H1 (cell line): ENCODE results near the gene IL17REL. TPM values are rescaled to one million over a fixed set of nuclear protein-coding genes. Genes with fewer than 3 reads are reported as not detected.

Experiments
- BRCA1 ChIP-seq: IDR thresholded peaks from 2 replicates; pipeline ENCODE4 v1.6.1; 2012; ENCODE audit warnings: low read depth, low read length, improper control_type of control experiment
- CBX5 ChIP-seq: fragments of 300-800, 300-1000 bp; sonication (generic); IDR thresholded peaks from 2 replicates; pipeline ENCODE4 v1.7.1; 2016; ENCODE audit warnings: antibody characterized with exemption, low read length, low read depth
- CHD2 ChIP-seq: IDR thresholded peaks from 2 replicates; pipeline ENCODE4 v1.6.1; 2012; ENCODE audit warnings: low read length, improper control_type of control experiment
- JUND ChIP-seq: IDR thresholded peaks from 2 replicates; pipeline ENCODE4 v1.6.1; 2011; ENCODE audit warnings: mild to moderate bottlenecking, improper control_type of control experiment, low read length
- POLR2A ChIP-seq, 2 experiments: IDR thresholded peaks; 1 replicate in 1 of 2; 2 replicates in 1 of 2; pipeline ENCODE4 v1.6.1; 2011; ENCODE audit warnings: low read depth in 2 of 2, low read length in 2 of 2, mild to moderate bottlenecking in 2 of 2; ENCODE audit errors: control extremely low read depth in 1 of 2
- polyA plus RNA-seq, 7 experiments: library from polyadenylated mRNA; depleted of rRNA in 3 of 7; stranded (reverse) in 5 of 7; unstranded in 2 of 7; fragments of >200 nt in 5 of 7; fragments of 200-250 nt in 2 of 7; gene quantifications; 1 replicate in 5 of 7; 2 replicates in 1 of 7; 4 replicates in 1 of 7; pipeline versions ENCODE4 v1.2.1 to v1.2.3, GENCODE V29; 2011 to 2013; ENCODE audit warnings: missing spikeins in 2 of 7, mixed read lengths in 2 of 7
- total RNA-seq: library from RNA; stranded (reverse); fragmentation: NEBNext Ultra II Directional; extraction: Animal tissue kit (Norgen Biotek cat#: 25700); gene quantifications from 2 replicates; pipeline ENCODE4 v1.2.1, GENCODE V29; 2021
- TF ChIP-seq, protein P1 (sequence below): fragments of 300-600 bp; sonication (generic); IDR thresholded peaks from 2 replicates; pipeline ENCODE4 v1.7.1; 2012; ENCODE audit warnings: low read length, moderate library complexity, mild to moderate bottlenecking, inconsistent platforms; ENCODE audit not compliant: insufficient replicate concordance
- TF ChIP-seq, protein P2 (sequence below), 3 experiments: IDR thresholded peaks; 1 replicate in 2 of 3; 2 replicates in 1 of 3; pipeline versions ENCODE4 v1.5.1 to v1.6.1; 2011; ENCODE audit warnings: low read length in 3 of 3, mild to moderate bottlenecking in 3 of 3, inconsistent platforms in 2 of 3, low read depth in 1 of 3, moderate library complexity in 1 of 3; ENCODE audit not compliant: insufficient read depth in 1 of 3; ENCODE audit errors: control extremely low read depth in 1 of 3

IL17REL gene
- total and polyA plus RNA-seq, 2 of the 8 experiments (the other 6 are each of a cell fraction or from before 2014, with no cell fraction given), result 0.15 to 0.20 TPM

DNA sequence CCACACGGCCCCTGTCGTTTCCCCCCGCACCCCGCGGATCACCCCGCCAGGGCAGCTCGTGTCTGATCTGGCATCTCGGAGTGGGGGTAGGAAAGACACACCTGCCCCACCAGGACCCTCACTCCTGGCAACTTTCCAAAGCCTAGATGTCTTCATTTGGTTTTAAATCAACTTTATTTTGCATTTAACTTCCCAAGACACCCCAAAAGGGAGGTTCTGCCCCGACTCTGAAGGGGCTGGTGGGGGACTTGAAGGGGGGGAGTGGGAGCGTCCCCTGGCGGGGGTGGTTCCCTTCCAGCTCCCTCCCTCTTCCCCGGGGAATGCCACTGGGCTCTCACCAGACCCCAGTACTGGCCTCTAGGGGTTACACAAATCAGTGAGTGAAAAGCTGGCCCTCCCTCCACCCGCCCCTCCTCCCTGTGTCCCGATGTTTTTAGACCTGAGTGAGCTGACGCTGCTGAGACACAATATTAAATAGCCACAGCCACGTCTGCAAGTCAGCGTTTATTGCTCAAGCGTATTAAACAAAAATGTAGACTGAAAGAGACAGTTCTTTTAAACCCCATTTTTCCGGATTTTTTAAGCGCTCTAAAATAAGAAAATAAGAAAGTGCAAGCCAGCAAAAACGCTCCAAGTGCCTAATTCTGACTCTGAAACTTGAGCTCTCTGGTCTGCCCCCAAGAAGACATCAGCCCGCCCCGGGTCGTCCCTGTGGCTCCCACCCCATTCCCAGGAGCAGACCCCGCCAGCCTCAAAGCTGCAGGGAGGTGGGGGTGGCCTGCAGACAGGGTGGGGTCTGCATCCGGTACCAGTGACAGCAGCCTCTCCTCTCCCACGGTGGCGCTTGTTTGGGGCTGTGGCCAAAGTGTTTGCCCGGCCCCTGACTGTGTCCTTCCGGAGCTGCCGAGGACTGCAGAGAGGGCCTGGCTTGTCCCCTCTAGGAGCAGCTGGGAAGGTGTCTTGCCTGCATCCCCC is 46.6 kb upstream of the IL17REL start (continued):
- TF ChIP-seq, protein P1, sequence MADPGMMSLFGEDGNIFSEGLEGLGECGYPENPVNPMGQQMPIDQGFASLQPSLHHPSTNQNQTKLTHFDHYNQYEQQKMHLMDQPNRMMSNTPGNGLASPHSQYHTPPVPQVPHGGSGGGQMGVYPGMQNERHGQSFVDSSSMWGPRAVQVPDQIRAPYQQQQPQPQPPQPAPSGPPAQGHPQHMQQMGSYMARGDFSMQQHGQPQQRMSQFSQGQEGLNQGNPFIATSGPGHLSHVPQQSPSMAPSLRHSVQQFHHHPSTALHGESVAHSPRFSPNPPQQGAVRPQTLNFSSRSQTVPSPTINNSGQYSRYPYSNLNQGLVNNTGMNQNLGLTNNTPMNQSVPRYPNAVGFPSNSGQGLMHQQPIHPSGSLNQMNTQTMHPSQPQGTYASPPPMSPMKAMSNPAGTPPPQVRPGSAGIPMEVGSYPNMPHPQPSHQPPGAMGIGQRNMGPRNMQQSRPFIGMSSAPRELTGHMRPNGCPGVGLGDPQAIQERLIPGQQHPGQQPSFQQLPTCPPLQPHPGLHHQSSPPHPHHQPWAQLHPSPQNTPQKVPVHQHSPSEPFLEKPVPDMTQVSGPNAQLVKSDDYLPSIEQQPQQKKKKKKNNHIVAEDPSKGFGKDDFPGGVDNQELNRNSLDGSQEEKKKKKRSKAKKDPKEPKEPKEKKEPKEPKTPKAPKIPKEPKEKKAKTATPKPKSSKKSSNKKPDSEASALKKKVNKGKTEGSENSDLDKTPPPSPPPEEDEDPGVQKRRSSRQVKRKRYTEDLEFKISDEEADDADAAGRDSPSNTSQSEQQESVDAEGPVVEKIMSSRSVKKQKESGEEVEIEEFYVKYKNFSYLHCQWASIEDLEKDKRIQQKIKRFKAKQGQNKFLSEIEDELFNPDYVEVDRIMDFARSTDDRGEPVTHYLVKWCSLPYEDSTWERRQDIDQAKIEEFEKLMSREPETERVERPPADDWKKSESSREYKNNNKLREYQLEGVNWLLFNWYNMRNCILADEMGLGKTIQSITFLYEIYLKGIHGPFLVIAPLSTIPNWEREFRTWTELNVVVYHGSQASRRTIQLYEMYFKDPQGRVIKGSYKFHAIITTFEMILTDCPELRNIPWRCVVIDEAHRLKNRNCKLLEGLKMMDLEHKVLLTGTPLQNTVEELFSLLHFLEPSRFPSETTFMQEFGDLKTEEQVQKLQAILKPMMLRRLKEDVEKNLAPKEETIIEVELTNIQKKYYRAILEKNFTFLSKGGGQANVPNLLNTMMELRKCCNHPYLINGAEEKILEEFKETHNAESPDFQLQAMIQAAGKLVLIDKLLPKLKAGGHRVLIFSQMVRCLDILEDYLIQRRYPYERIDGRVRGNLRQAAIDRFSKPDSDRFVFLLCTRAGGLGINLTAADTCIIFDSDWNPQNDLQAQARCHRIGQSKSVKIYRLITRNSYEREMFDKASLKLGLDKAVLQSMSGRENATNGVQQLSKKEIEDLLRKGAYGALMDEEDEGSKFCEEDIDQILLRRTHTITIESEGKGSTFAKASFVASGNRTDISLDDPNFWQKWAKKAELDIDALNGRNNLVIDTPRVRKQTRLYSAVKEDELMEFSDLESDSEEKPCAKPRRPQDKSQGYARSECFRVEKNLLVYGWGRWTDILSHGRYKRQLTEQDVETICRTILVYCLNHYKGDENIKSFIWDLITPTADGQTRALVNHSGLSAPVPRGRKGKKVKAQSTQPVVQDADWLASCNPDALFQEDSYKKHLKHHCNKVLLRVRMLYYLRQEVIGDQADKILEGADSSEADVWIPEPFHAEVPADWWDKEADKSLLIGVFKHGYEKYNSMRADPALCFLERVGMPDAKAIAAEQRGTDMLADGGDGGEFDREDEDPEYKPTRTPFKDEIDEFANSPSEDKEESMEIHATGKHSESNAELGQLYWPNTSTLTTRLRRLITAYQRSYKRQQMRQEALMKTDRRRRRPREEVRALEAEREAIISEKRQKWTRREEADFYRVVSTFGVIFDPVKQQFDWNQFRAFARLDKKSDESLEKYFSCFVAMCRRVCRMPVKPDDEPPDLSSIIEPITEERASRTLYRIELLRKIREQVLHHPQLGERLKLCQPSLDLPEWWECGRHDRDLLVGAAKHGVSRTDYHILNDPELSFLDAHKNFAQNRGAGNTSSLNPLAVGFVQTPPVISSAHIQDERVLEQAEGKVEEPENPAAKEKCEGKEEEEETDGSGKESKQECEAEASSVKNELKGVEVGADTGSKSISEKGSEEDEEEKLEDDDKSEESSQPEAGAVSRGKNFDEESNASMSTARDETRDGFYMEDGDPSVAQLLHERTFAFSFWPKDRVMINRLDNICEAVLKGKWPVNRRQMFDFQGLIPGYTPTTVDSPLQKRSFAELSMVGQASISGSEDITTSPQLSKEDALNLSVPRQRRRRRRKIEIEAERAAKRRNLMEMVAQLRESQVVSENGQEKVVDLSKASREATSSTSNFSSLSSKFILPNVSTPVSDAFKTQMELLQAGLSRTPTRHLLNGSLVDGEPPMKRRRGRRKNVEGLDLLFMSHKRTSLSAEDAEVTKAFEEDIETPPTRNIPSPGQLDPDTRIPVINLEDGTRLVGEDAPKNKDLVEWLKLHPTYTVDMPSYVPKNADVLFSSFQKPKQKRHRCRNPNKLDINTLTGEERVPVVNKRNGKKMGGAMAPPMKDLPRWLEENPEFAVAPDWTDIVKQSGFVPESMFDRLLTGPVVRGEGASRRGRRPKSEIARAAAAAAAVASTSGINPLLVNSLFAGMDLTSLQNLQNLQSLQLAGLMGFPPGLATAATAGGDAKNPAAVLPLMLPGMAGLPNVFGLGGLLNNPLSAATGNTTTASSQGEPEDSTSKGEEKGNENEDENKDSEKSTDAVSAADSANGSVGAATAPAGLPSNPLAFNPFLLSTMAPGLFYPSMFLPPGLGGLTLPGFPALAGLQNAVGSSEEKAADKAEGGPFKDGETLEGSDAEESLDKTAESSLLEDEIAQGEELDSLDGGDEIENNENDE, result no peak
- TF ChIP-seq JUND (no peak), CHD2 (no peak), BRCA1 (no peak), POLR2A (IDR thresholded peaks at IDR 0.05; ENCODE audit: control extremely low read depth in 1 of 2, low read depth in 2 of 2, low read length in 2 of 2) (no peak), CBX5 (no peak)
- TF ChIP-seq, protein P2, sequence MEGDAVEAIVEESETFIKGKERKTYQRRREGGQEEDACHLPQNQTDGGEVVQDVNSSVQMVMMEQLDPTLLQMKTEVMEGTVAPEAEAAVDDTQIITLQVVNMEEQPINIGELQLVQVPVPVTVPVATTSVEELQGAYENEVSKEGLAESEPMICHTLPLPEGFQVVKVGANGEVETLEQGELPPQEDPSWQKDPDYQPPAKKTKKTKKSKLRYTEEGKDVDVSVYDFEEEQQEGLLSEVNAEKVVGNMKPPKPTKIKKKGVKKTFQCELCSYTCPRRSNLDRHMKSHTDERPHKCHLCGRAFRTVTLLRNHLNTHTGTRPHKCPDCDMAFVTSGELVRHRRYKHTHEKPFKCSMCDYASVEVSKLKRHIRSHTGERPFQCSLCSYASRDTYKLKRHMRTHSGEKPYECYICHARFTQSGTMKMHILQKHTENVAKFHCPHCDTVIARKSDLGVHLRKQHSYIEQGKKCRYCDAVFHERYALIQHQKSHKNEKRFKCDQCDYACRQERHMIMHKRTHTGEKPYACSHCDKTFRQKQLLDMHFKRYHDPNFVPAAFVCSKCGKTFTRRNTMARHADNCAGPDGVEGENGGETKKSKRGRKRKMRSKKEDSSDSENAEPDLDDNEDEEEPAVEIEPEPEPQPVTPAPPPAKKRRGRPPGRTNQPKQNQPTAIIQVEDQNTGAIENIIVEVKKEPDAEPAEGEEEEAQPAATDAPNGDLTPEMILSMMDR (IDR thresholded peaks at IDR 0.05; ENCODE audit: control extremely low read depth in 1 of 3, insufficient read depth in 1 of 3, low read depth in 1 of 3, low read length in 3 of 3), result peak; percentile 44 to 49 (median 48)
